IPS-NIHi11 (cell line): ENCODE data around the gene CARD19.
A peak's percentile ranks its signal among the peaks of the same experiment; 100 is the strongest.

ENCODE experiments used
- DNase-seq: peaks from one replicate; pipeline ENCODE4 v3.0.0; 2012; ENCODE audit warnings: mixed read lengths, low spot score

CARD19 gene

GRCh38 chr9:93121316-93122241, 25.6 kb downstream of the CARD19 start:
- DNase-seq = peak; percentile 3

GRCh38 chr9:93122721-93123221, 26.8 kb downstream of the CARD19 start:
- DNase-seq = peak; percentile 6

- peak; percentile 3 for DNase-seq
Observed at GRCh38 chr9:93123561-93124283, 27.7 kb downstream of the CARD19 start.

- DNase-seq = peak; percentile 2
Observed at GRCh38 chr9:93124793-93125192, 28.8 kb downstream of the CARD19 start.

- peak; percentile 2 for DNase-seq
Observed at GRCh38 chr9:93125331-93125894, 29.4 kb downstream of the CARD19 start.

GRCh38 chr9:93126151-93126781, 30.2 kb downstream of the CARD19 start:
- peak; percentile 41 for DNase-seq

- peak; percentile 72 for DNase-seq
Observed at GRCh38 chr9:93126825-93127368, 30.9 kb downstream of the CARD19 start.

GRCh38 chr9:93127395-93127911, 31.4 kb downstream of the CARD19 start:
- no peak for DNase-seq

GRCh38 chr9:93128011-93128714, 32.1 kb downstream of the CARD19 start:
- DNase-seq = no peak

- no peak for DNase-seq
Observed at GRCh38 chr9:93128715-93129224, 32.8 kb downstream of the CARD19 start.

- DNase-seq = no peak
Observed at GRCh38 chr9:93129286-93129685, 33.3 kb downstream of the CARD19 start.

- DNase-seq = no peak
Observed at GRCh38 chr9:93129691-93130500, 33.9 kb downstream of the CARD19 start.

GRCh38 chr9:93130861-93131481, 35.0 kb downstream of the CARD19 start:
- DNase-seq = no peak

- DNase-seq = no peak
Observed at GRCh38 chr9:93131599-93132286, 35.7 kb downstream of the CARD19 start.

GRCh38 chr9:93132287-93132927, 36.4 kb downstream of the CARD19 start:
- no peak for DNase-seq

- DNase-seq = peak; percentile 38
Observed at GRCh38 chr9:93132946-93133680, 37.1 kb downstream of the CARD19 start.

- peak; percentile 82 for DNase-seq
Observed at GRCh38 chr9:93133681-93134014, 37.6 kb downstream of the CARD19 start.
